K562 (cell line): ENCODE results near the gene KRTAP13-1. TPM values are rescaled to one million over a fixed set of nuclear protein-coding genes. Genes with fewer than 3 reads are reported as not detected.

ENCODE experiments used
- ATAC-seq: fragments of 200-7000 bp; cut with Tn5 transposase; 3 replicates; pipeline ENCODE4 v1.9.1; 2020; ENCODE audit warnings: moderate library complexity
- BruUV-seq: library from RNA; stranded (reverse); fragments of 400-500 nt; replicated peaks from 2 replicates; lab custom pipeline; 2021; lab: Mats Ljungman, UMichigan
- CTCF ChIA-PET: fragments of 300-600 bp; formaldehyde crosslinking; extraction: SDS; loops from one replicate; lab custom pipeline; 2021; ENCODE audit warnings: low intra/inter-chr PET ratio; lab: Yijun Ruan, JAX
- POLR2A ChIA-PET: fragments of 300-600, 350-650 bp; sonication (Branson Sonifier 250); formaldehyde crosslinking; extraction: SDS; loops from one replicate; lab custom pipeline; 2021; ENCODE audit warnings: antibody characterized with exemption, inconsistent platforms; lab: Yijun Ruan, JAX
- DNase-seq, 4 experiments: peaks; one replicate each; pipeline versions ENCODE4 v3.0.0 to v3.0.0-alpha.2; 2011 to 2018; ENCODE audit warnings: low spot score in 3 of 4, mixed read lengths in 3 of 4; ENCODE audit errors: extremely low read depth in 1 of 4
- FAIRE-seq: peaks from 2 replicates; lab custom pipeline; 2011; peaks lifted over from hg19 to GRCh38; lab: Jason Lieb, UNC
- H2AFZ ChIP-seq: 2 replicates; pipeline ENCODE4 v1.6.0; 2011; ENCODE audit warnings: low read depth, low read length, control low read depth, inconsistent platforms
- H3K27ac ChIP-seq: fragments of 200-600 bp; 3 replicates; pipeline ENCODE4 v1.8.0; 2011; ENCODE audit warnings: low read depth, mild to moderate bottlenecking, control low read depth, inconsistent platforms, low read length, moderate library complexity, mixed read lengths; ENCODE audit errors: extremely low read depth
- H3K27me3 ChIP-seq, 2 experiments: fragments of 300-600 bp in 1 of 2; 2 replicates in 1 of 2; 3 replicates in 1 of 2; pipeline versions ENCODE4 v1.6.0 to v1.8.0; 2011; ENCODE audit warnings: inconsistent platforms in 2 of 2, low read length in 2 of 2, mild to moderate bottlenecking in 1 of 2, mixed read lengths in 1 of 2, moderate library complexity in 1 of 2; ENCODE audit not compliant: control insufficient read depth in 2 of 2, insufficient read depth in 2 of 2
- H3K36me3 ChIP-seq: fragments of 300-600 bp; 3 replicates; pipeline ENCODE4 v1.8.0; 2011; ENCODE audit warnings: mild to moderate bottlenecking, low read length, inconsistent platforms; ENCODE audit not compliant: control insufficient read depth, insufficient read depth
- H3K4me1 ChIP-seq, 2 experiments: fragments of 200-600 bp in 1 of 2; replicated peaks in 1 of 2; 2 replicates in 1 of 2; 3 replicates in 1 of 2; pipeline versions ENCODE4 v1.5.1 to v1.8.0; 2011; ENCODE audit warnings: inconsistent platforms in 2 of 2, low read length in 2 of 2, mild to moderate bottlenecking in 1 of 2, mixed read lengths in 1 of 2, moderate library complexity in 1 of 2; ENCODE audit not compliant: control insufficient read depth in 2 of 2, insufficient read depth in 2 of 2
- H3K4me2 ChIP-seq: 2 replicates; pipeline ENCODE4 v1.6.1; 2011; ENCODE audit warnings: low read length, control low read depth, inconsistent platforms, mixed read lengths; ENCODE audit not compliant: insufficient read depth
- H3K4me3 ChIP-seq: fragments of 200-600 bp; sonication (generic), shearing (Covaris generic); 2 replicates; pipeline ENCODE4 v1.5.1; 2016; ENCODE audit warnings: control low read depth, inconsistent platforms
- H3K79me2 ChIP-seq: fragments of 200-600 bp; 3 replicates; pipeline ENCODE4 v1.8.0; 2011; ENCODE audit warnings: low read length, inconsistent platforms; ENCODE audit not compliant: control insufficient read depth, insufficient read depth
- H3K9ac ChIP-seq, 2 experiments: 2 replicates each; pipeline versions ENCODE4 v1.6.0 to v1.6.1; 2011; ENCODE audit warnings: low read depth in 2 of 2, low read length in 2 of 2, control low read depth in 1 of 2, inconsistent platforms in 1 of 2, mild to moderate bottlenecking in 1 of 2, mixed read lengths in 1 of 2; ENCODE audit not compliant: insufficient read depth in 1 of 2
- H3K9me1 ChIP-seq: one replicate; pipeline ENCODE4 v1.6.0; 2011; ENCODE audit warnings: inconsistent platforms, mild to moderate bottlenecking, low read length, moderate library complexity; ENCODE audit not compliant: control insufficient read depth, insufficient read depth
- H3K9me3 ChIP-seq: replicated peaks from 2 replicates; pipeline ENCODE4 v1.5.1; 2011; ENCODE audit warnings: low read depth, low read length, inconsistent platforms; ENCODE audit not compliant: control insufficient read depth, insufficient read depth
- H4K20me1 ChIP-seq: replicated peaks from 2 replicates; pipeline ENCODE4 v1.6.1; 2011; ENCODE audit warnings: low read length, inconsistent platforms, mixed read lengths; ENCODE audit not compliant: control insufficient read depth, insufficient read depth
- CHD4 ChIP-seq: fragments of 200-600 bp; sonication (generic); IDR thresholded peaks from 3 replicates; pipeline ENCODE4 v1.6.1; 2012; ENCODE audit warnings: low read depth, mild to moderate bottlenecking, mixed read lengths, low read length, inconsistent platforms; ENCODE audit not compliant: insufficient read depth, insufficient replicate concordance, poor library complexity, severe bottlenecking
- CSDE1 ChIP-seq, 2 experiments: fragments of 450-650 bp; IDR thresholded peaks; 2 replicates each; pipeline ENCODE4 v1.6.1; 2016; ENCODE audit warnings: mild to moderate bottlenecking in 1 of 2
- GTF2A2 ChIP-seq: IDR thresholded peaks from 2 replicates; pipeline ENCODE4 v1.6.1; 2016; ENCODE audit warnings: mild to moderate bottlenecking, missing genetic modification characterization, missing compliant biosample characterization
- GTF2F1 ChIP-seq: IDR thresholded peaks from 2 replicates; pipeline ENCODE4 v1.6.1; 2011; ENCODE audit warnings: low read depth, low read length, improper control_type of control experiment
- MAZ ChIP-seq, 2 experiments: fragments of 450-650 bp in 1 of 2; sonication (generic) in 1 of 2; formaldehyde crosslinking; IDR thresholded peaks in 1 of 2; conservative IDR thresholded peaks in 1 of 2; 2 replicates each; pipeline versions ENCODE4 v1.4.0 to v1.5.0; 2020; ENCODE audit warnings: mild to moderate bottlenecking in 1 of 2, missing genetic modification reagents in 1 of 2
- MTA1 ChIP-seq: fragments of 450-650 bp; IDR thresholded peaks from 2 replicates; pipeline ENCODE4 v1.6.1; 2017; ENCODE audit warnings: borderline replicate concordance
- POLR2B ChIP-seq: fragments of 450-650 bp; IDR thresholded peaks from 2 replicates; pipeline ENCODE4 v1.6.1; 2018; ENCODE audit warnings: low read depth; ENCODE audit not compliant: partially characterized antibody
- SAFB2 ChIP-seq: fragments of 200-400 bp; formaldehyde crosslinking; IDR thresholded peaks from 2 replicates; pipeline ENCODE4 v1.6.1; 2018; ENCODE audit warnings: borderline replicate concordance, low read length, low read depth, moderate library complexity; ENCODE audit not compliant: severe bottlenecking
- SLC30A9 ChIP-seq: fragments of 250-450 bp; sonication (Bioruptor Pico); IDR thresholded peaks from 2 replicates; pipeline ENCODE4 v1.8.0; 2022; ENCODE audit warnings: mild to moderate bottlenecking, moderate library complexity
- ZFX ChIP-seq: sonication (generic); formaldehyde crosslinking; IDR thresholded peaks from 2 replicates; pipeline ENCODE4 v1.8.0; 2022; ENCODE audit warnings: mild to moderate bottlenecking, missing genetic modification reagents, moderate library complexity
- ZNF695 ChIP-seq: fragments of 450-650 bp; formaldehyde crosslinking; IDR thresholded peaks from 2 replicates; pipeline ENCODE4 v1.4.0; 2020; ENCODE audit warnings: mild to moderate bottlenecking, moderate library complexity
- ZNF717 ChIP-seq: fragments of 250-450 bp; sonication (Bioruptor Pico); IDR thresholded peaks from 2 replicates; pipeline ENCODE4 v1.5.0; 2021
- WGBS: fragments of 100-300 bp; shearing (Covaris generic); methylation state at CpG from one replicate; pipeline ENCODE4 v1.1.6; 2016; ENCODE audit warnings: low coverage, mixed read lengths; ENCODE audit not compliant: insufficient coverage; ENCODE audit errors: missing lambda C conversion rate; 5-methylcytosine and 5-hydroxymethylcytosine counted together
- in situ Hi-C: fragments of 300-500 bp; cut with MboI; formaldehyde crosslinking; loops from 4 replicates; pipeline ENCODE4 v1.15.0; 2018; ENCODE audit warnings: inconsistent platforms, mixed read lengths
- intact Hi-C: fragments of 100-400 bp; cut with micrococcal nuclease; formaldehyde crosslinking; loops from 2 replicates; pipeline ENCODE4 v1.14.2; 2022
- polyA plus RNA-seq, 8 experiments: library from polyadenylated mRNA; depleted of rRNA in 4 of 8; stranded (reverse) in 5 of 8; unstranded in 3 of 8; fragments of >200 nt; fragmentation: Nextera tagmentation in 2 of 8; fragmentation: Illumina TruSeq in 1 of 8; extraction: Ambion mirVana in 2 of 8; extraction: Trizol in 1 of 8; gene quantifications; 2 replicates each; pipeline versions ENCODE4 v1.2.1 to v1.2.3, GENCODE V29; 2011 to 2014; ENCODE audit warnings: inconsistent platforms in 1 of 8, missing spikeins in 1 of 8
- total RNA-seq, 7 experiments: library from RNA; depleted of rRNA in 6 of 7; stranded (reverse); fragments of >200 nt in 6 of 7; fragmentation: Illumina TruSeq in 2 of 7; extraction: Trizol in 2 of 7; gene quantifications; 2 replicates each; pipeline versions ENCODE4 v1.2.1 to v1.2.3, GENCODE V29; 2011 to 2021; ENCODE audit warnings: low replicate concordance in 1 of 7
- TF ChIP-seq, protein P1 (sequence below): fragments of 150-350 bp; conservative IDR thresholded peaks from 2 replicates; pipeline ENCODE4 v1.6.1; 2014; ENCODE audit warnings: low read length

KRTAP13-1 gene
- total and polyA plus RNA-seq, 9 of the 15 experiments (the other 6 are each of a cell fraction or from before 2014, with no cell fraction given): not detected

DNA sequence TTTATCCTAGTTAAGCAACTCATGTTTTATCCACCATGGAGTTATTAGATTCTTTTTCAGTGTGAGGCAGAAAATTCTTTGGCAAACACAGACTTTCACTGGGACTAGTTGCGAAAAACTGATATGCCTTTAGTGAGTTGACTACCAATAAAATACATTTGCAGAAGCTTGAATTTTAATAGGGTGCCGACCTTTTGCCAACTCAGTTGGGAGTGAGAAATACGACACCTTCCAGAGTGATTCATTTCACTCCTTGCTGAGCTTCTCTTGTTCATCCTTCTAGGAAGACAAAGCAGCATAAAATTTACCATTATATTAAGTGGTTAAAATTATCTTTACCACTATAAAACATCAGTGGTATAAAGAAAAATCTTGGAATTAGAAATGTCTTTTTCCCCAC lies 46.3 kb upstream of the KRTAP13-1 start (continued):
- TF ChIP-seq, protein P1, sequence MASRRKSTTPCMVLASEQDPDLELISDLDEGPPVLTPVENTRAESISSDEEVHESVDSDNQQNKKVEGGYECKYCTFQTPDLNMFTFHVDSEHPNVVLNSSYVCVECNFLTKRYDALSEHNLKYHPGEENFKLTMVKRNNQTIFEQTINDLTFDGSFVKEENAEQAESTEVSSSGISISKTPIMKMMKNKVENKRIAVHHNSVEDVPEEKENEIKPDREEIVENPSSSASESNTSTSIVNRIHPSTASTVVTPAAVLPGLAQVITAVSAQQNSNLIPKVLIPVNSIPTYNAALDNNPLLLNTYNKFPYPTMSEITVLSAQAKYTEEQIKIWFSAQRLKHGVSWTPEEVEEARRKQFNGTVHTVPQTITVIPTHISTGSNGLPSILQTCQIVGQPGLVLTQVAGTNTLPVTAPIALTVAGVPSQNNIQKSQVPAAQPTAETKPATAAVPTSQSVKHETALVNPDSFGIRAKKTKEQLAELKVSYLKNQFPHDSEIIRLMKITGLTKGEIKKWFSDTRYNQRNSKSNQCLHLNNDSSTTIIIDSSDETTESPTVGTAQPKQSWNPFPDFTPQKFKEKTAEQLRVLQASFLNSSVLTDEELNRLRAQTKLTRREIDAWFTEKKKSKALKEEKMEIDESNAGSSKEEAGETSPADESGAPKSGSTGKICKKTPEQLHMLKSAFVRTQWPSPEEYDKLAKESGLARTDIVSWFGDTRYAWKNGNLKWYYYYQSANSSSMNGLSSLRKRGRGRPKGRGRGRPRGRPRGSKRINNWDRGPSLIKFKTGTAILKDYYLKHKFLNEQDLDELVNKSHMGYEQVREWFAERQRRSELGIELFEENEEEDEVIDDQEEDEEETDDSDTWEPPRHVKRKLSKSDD: no peak
- TF ChIP-seq CHD4: no peak

DNA sequence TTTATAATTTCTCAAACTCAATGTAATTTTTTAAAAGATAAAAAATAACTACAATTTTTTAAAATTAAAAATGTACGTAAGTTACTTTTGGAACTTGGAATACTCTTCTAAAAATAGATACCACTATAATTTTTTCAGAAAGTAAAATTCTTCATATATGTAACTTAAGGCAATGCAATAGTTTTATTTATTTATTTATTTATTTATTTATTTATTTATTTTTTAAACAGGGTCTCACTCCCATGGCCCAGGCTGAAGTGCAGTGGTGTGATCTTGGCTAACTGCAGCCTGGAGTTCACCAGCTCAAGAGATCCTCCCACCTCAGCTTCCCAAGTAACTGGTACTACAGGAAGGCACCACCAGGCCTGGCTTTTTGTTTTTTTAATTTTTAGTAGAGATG lies 44.3 kb upstream of the KRTAP13-1 start:
- Histone ChIP-seq H3K4me3 (no peak overlapping the region), H3K27me3 (no peaks in the 10 kb centered on the region), H3K9me3 (no peaks in the 10 kb centered on the region), H3K27ac (no peak overlapping the region), H3K79me2 (no peaks in the 10 kb centered on the region), H3K4me1 (no peaks in the 10 kb centered on the region), H3K9me1 (no peaks in the 10 kb centered on the region), H3K36me3 (no peaks in the 10 kb centered on the region), H3K9ac (no peak overlapping the region), H3K4me2 (no peak overlapping the region), H4K20me1 (no peaks in the 10 kb centered on the region), H2AFZ (no peak overlapping the region)
- intact Hi-C loops: no loop called here
- ChIA-PET POLR2A (interaction anchor here (0.8 kb wide), 1 partner anchor 611 kb away, joined by 3 read pairs; no protein-coding TSS in a partner anchor), CTCF (no interaction called here)
- 9% methylated on average over 1 of the region's 1 CpG for whole genome bisulfite sequencing
- FAIRE-seq: no peak
- ATAC-seq: no peak
- BruUV-seq: no TSS peak
- TF ChIP-seq ZNF695 (CRISPR knock-in tag): no peak
- no peak for TF ChIP-seq SLC30A9
- TF ChIP-seq MAZ (CRISPR knock-in tag; conservative IDR thresholded peaks at IDR 0.05 in 1 of 2, IDR thresholded peaks at IDR 0.05 in 1 of 2): no peak
- no peak for TF ChIP-seq GTF2F1
- no peak for TF ChIP-seq SAFB2
- TF ChIP-seq GTF2A2: no peak
- TF ChIP-seq MTA1: no peak
- TF ChIP-seq POLR2B: no peak
- no peak for TF ChIP-seq CSDE1 (IDR thresholded peaks at IDR 0.05)
- no peak for TF ChIP-seq ZNF717 (CRISPR knock-in tag)
- no peak for TF ChIP-seq ZFX (CRISPR knock-in tag)
- in situ Hi-C loops: no loop called here
- no peak for DNase-seq
